OCI-M1 (cell line): ENCODE measurements around the gene PAQR5.
"Not testable (repeated sequence)": the region's sequence is repeated elsewhere in the genome, so short reads cannot be mapped to it uniquely, and the experiment has no call there.

Source experiments
- DNase-seq: peaks from one replicate; lab custom pipeline; 2025; lab: John Stamatoyannopoulos, UW

The PAQR5 gene

GRCh38 chr15:69357773-69358771, 59.4 kb downstream of the PAQR5 start:
- no peak for DNase-seq

- no peak for DNase-seq
These were observed 60.1 kb downstream of the PAQR5 start for GRCh38 chr15:69358850-69359249.

GRCh38 chr15:69359722-69360121, 61.0 kb downstream of the PAQR5 start:
- DNase-seq, result peak; percentile 36

GRCh38 chr15:69360642-69361041, 61.9 kb downstream of the PAQR5 start:
- DNase-seq, result no peak

- no peak for DNase-seq
These were observed 68.5 kb downstream of the PAQR5 start for GRCh38 chr15:69367236-69367635.

- DNase-seq, result no peak
These were observed 70.9 kb downstream of the PAQR5 start for GRCh38 chr15:69369631-69370030.

DNA sequence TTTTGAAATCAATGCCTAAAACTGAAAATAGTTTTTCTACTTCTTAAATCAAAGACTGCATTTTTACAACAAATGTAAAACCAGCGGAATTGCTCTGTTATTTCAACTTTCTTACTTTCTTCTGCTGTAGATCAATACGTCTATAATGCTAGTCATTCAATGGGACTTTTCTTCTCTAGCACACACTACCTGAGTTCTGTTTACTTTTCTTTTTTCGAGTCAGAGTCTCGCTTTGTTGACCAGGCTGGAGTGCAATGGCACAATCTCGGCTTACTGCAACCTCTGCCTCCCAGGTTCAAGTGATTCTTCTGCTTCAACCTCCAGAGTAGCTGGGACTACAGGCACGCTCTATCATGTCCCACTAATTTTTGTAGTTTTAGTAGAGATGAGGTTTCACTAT, 74.7 kb downstream of the PAQR5 start:
- no peak for DNase-seq

DNA sequence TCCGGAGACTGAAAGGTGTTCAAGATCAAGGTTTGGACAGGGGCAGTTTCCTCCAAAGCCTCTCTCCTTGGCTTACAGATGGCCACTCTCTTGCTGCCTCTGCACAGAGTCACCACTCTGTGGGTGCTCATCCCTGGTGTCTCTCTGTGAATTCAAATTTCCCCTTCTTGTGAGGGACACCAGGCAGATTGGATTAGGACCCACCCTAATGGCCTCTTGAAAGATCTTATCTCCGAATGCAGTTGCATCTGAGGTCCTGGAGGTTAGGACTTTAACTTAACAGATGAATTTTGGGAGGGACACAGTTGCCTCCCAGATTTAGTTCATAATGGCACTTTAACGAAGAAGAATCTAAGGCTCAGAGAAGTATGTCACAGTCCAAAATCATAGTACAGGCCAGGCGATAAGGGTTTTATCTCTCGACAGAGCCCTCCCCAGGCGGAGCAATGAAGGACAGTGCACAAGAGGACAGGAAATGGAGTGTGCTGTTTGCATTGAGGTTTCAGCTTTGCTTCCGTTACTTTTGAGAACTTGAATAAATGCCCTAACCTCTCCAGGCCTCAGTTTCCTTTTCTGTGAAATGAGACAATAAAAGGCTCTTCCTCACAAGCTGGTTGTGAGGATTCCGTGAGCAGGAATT, 76.6 kb downstream of the PAQR5 start:
- DNase-seq, result peak; percentile 50

DNA sequence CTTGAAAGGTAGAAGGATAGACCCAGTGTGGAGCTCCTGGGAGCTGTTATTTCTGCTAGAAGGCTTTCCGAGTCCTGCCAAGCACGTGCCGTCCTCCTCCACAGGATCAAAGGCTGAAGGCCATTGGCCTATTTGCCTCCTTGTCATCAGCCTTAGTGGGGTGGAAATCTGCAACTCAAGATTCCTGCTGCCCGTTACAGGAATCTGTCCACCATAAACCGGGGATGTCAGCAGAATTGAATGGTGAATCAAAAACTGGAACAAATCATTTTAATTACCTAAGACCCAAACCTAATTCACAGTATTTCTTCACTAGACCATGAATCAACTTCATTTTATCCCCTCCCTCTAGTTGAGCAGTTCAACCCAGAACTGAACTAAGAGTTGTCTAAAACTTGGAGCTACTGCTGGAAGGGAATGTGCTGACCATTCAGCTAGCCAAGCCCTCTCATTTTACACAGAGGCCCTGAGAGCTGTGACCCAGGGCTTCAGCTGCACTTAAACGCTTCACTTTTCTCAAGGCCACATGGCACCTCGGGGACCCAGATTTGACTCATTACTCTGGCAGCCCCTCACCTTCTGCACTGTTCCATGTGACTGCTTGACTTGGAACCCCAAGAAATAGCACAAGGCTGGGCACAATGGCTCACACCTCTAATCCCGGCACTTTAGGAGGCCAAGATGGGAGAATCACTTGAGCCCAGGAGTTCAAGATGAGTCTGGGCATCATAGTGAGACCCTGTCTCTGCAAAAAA, 78.7 kb downstream of the PAQR5 start:
- DNase-seq, result no peak

GRCh38 chr15:69380100-69380725, 81.5 kb downstream of the PAQR5 start:
- no peak for DNase-seq

GRCh38 chr15:69380726-69381105, 82.0 kb downstream of the PAQR5 start:
- DNase-seq, result no peak

GRCh38 chr15:69382176-69382575, 83.5 kb downstream of the PAQR5 start:
- DNase-seq, result not testable (repeated sequence)

DNA sequence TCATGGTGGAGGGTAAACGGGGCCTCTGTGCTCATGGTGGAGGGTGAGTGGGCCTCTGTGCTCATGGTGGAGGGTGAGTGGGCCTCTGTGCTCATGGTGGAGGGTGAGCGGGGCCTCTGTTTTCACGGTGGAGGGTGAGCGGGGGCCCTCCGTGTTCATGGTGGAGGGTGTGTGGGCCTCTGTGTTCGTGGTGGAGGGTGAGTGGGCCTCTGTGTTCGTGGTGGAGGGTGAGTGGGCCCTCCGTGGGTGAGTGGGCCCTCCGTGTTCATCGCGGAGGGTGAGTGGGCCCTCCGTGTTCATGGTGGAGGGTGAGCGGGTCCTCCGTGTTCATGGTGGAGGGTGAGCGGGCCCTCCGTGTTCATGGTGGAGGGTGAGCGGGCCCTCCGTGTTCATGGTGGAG, 85.4 kb downstream of the PAQR5 start:
- not testable (repeated sequence) for DNase-seq

GRCh38 chr15:69384626-69385598, 86.2 kb downstream of the PAQR5 start:
- DNase-seq, result no peak

GRCh38 chr15:69385831-69386230, 87.1 kb downstream of the PAQR5 start:
- no peak for DNase-seq

DNA sequence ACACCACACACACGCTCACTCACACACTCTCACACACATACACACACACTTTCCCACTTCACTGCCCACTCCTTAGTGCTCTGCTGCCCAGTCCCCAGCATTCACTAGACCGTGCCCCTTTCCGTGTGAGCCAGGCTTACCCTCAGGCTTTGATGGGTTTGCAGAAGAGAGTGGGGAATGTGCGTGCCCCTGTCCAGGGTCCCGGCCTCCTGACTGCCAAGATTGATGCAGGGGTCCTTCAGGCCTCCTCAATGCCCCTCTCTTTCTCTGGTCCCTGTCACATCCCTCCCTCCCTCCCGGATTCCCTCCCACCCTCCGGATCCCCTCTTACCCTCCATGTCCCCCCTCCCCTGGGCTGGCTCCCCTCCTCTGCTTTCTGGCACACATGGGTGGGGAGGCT, 87.6 kb downstream of the PAQR5 start:
- no peak for DNase-seq

DNA sequence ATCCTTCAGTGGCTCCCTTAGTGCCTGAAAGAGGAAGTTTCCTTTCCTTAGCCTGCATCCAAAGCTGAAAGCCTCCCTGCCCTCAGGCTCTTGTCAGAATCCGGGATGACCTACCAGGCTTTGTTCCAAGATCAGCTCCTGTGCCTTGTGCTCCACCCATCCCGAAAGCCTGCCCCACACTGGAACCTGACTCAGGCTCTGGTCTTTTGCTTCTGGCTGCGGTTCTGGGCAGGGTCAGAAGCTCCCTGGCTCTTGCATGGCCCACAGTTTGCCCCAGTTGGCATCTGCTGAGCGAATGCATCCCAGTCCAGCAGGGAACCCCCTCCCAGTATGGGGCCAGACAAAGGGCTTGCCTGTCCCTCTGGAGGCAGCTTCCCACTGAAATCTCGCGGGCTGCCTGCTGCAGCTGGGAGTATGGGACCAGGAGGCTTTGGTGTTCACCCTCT, 89.6 kb downstream of the PAQR5 start:
- DNase-seq, result no peak

GRCh38 chr15:69389426-69389825, 90.7 kb downstream of the PAQR5 start:
- DNase-seq, result no peak

- DNase-seq, result no peak
These were observed 91.9 kb downstream of the PAQR5 start for GRCh38 chr15:69390575-69390974.

GRCh38 chr15:69391046-69391757, 92.5 kb downstream of the PAQR5 start:
- DNase-seq, result no peak
